Suppressor macrophage treated with lipopolysaccharide for 1 hour (primary cell): Measurements from ENCODE around the gene PSMB2.

Experiments
- DNase-seq, 3 donors: peaks; one replicate each; pipeline ENCODE4 v3.0.0-alpha.2; 2020 to 2022

Gene PSMB2

GRCh38 chr1:35642471-35642955 lies 1.2 kb upstream of the PSMB2 start:
- DNase-seq = peak; percentile 26 to 53 (median 41)

GRCh38 chr1:35640380-35641232 lies 720 bp downstream of the PSMB2 start:
- DNase-seq = peak in 2 of 3 donors; percentile 1 to 4

DNA sequence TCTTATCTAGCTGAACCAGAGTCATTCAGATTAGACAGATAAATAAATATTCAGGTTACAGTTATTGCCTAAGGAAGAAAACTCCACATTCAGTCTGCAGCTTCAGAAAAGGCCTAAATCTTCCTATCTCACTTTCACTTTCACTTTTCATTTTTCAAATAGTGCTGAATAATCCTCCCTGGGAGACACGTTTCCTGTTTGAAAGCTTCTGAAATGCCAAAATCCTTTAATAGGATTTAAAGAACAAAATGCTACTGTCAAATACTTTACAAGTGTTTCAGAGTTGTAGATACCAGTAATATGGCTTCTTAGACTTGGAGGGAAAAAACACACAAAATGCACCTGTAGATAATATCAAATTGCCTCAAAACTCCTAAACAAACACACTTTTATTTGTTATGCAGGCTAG lies 3.9 kb downstream of the PSMB2 start:
- peak; percentile 52 to 82 (median 75) for DNase-seq

DNA sequence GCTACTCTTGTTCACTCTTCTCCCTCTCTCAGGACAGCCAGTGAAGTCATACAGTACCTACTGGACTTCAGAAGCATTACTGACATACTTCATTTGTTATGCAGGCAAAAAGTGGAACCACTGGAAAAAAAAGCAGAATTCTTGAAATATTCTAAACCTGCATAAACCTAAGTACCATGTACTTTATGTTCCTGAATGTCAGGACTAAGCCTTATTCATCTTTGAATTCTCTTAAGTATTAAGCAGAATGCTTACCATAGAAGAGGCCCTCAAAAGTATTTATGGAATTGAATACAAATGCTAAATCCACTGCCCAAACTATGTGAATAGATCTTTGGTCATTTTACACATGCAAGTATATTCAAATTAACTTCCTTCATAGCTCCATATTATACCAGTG lies 7.8 kb downstream of the PSMB2 start:
- no peak for DNase-seq

DNA sequence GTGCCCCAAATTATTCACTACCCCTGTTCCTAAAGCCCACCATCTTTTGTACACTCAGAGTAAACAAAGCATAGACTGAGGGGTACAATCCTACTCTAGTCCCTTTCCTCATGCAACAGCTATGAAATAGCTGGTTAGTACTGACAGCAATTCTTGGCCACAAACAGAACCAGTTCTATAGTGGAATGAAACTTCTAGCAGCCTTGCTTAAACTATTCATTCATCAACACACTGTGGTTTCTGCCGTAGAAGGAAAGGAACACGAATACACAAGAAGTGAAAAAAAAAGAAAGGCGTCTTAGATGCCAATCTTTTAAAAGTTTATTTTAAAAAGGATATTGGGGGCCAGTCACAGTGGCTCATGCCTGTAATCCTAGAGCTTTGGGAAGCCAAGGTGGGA lies 9.9 kb downstream of the PSMB2 start:
- DNase-seq = no peak

DNA sequence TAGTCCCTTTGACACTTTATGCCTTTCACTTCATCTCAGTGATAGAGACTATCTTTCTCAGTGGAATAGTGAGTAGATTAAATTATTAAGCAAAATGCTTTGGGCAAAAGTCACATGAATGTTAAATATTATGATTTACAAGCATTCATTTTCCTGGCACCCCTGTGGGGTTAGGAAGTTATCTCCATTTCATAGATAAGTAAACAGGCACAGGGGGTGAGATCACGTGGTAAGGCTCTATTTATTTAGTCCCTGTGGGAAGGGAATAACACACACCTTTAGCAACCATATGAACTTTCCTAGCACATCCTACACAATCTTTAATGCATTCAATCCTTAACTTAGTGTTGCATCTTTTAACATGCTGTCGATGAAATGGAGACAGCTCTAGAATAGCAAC lies 12.3 kb downstream of the PSMB2 start:
- no peak for DNase-seq

DNA sequence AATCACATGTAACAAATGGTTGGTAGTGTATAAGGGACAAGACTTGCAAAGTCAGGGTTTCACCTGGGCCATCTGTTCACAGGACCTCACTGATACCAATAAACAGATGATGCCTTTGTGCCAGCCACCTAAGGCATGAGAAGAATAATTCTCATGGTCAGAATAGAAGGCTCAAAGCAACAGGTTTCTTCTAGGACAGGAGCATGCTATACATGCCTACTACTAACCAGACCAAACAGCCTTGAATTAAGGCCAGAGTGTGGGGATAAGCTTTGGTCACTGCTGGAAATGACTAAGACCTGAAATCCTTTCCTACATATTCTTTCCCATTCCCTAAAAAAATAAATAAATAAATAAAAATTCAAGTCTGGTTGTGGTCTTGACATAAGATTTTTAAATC lies 17.5 kb downstream of the PSMB2 start:
- DNase-seq = no peak

DNA sequence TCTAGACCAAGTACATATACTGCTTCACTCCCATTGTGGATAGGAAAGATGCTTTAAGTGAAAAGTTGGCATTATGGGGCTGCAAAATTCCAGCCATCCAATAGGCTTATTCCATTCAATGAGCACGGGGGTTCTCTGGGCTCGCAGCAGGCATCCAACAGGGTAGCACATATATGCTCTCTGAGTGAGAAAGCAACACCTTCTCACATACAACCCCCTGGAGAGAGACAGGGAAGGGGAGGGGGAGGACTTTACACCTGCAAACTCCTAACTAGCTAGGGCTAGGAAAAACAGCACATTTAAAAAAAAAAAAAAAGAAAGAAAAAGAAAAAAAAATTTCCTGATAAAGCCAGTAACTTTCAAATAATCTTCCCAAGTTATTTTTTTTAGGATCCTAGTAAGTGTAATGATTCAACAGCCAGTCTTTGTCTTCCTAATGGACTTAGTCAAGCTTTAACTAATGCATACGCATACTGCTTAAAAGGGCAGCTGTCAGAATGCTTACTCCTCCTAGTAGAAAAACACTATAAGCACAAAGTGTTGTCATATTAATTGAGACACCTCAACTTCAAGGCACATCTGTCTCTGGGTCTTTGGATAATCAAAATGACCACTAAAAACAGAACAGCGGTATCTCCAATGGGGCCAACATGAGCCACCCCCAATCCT lies 18.7 kb downstream of the PSMB2 start:
- no peak for DNase-seq

GRCh38 chr1:35619237-35620121 lies 21.8 kb downstream of the PSMB2 start:
- DNase-seq = no peak

GRCh38 chr1:35615440-35615839 lies 25.9 kb downstream of the PSMB2 start:
- DNase-seq = no peak

GRCh38 chr1:35611655-35612054 lies 29.7 kb downstream of the PSMB2 start:
- no peak for DNase-seq

GRCh38 chr1:35605867-35606182 lies 35.5 kb downstream of the PSMB2 start:
- no peak for DNase-seq

DNA sequence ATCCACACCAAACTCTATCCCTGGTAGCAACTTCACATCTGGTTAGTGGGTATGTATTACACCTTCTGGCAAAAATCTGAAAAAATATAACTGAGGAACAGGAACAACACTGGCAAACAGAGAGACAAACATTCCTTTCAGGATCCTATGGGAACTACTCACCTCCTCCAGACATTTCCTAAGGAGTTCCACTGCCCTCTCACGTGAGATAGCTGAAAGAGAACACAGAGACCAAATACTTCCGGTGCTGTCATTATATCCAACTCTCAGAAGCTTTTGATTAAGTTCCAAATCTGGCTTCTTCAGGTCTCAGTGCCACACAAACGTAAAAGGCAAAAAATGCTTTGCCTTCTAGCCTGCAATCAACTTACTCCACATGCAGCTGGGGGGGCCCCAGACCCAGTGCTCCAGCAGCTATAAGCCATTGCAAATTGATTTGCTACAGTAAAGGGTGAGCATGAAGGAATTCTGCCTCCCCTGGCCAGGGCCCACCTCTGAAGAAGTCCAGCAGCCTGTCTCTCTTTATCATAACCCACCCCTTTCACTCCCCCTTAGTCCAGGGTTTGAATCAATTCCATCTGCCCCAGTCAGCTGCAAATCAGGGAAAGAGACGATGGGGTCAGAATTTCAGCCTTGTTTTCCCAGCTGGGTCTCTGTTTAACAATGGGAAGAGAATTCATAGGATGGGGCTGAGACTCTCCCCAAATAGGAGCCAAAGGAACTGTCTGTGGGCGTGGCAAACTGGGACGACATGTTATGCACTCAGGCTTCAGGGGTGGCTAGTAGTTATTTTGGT lies 36.1 kb downstream of the PSMB2 start:
- DNase-seq = no peak

- no peak for DNase-seq
These were observed 37.4 kb downstream of the PSMB2 start for GRCh38 chr1:35603941-35604340.

DNA sequence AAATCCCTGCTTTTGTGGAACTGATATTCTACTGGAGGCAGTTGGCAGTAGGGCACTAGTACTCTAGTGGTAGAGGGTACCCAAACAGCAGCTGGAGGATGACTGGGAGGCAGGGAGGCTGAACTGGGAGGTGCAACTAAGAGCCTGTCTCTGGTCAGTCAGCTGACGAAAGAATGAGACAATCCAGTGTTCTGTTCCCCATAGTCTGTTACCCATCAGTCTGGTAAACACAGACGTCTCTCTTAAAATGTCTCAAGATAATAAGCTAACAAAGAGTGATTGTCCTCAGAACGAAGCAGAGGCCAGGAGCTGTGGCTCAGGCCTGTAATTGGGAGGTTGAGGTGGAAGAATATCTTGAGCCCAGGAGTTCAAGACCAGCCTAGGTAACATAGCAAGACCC lies 37.9 kb downstream of the PSMB2 start:
- no peak for DNase-seq

DNA sequence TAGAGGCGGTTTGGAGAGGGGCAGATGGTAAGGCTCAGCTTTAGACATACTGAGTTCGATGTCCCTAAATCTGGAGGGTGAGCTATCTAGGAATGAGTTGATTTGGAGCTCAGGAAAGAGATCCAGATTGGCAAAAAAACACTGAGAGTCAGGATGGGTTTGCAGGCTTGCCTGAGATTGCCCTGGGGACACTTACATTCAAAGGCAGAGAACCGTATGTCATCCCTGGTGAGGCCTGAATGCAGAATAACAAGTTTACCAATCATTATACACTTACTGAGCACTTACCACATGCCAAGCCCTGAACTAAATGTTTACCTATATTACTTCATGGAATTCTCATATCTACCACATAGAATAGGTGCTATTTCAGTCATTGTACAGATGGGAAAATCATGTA lies 40.7 kb downstream of the PSMB2 start:
- no peak for DNase-seq

DNA sequence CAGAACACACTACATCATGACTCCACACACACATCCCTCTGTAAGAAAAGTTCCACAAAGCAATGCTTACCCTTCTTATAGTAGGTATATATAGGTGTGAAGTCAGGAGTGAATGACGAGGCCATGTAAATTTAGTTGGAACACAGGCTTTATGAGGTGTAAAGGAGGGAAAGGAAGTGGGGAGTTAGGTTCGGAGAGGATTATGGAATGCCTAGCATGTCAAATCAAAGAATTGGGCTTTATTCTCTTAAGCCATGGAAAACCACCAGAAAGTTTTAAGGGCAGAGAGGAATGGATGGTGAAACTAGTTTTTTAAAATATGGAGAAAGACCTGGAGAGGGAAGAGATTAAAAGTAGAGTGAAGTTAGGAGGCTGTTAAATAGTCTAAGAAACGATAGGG lies 41.9 kb downstream of the PSMB2 start:
- DNase-seq = no peak

- no peak for DNase-seq
These were observed 42.4 kb downstream of the PSMB2 start for GRCh38 chr1:35598895-35599294.

DNA sequence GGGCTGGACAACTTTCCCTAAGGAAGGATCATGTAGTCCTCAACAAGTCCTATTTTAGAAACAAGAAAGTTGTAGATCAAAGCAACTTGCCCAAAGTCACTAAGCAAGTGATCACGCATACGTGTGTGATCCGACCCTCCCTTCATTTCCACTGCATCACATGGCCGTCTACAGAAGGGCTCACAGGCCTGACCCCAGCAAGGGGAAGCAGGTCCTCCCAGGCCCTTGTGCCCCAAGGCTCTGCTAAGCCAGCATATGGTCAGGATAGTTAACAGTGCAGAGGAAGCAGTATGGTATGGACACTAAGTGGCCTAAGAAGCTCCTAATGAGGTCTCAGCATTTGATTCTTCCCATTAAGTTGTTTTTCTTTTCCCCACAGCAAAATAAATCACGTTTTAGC lies 43.5 kb downstream of the PSMB2 start:
- DNase-seq = no peak

DNA sequence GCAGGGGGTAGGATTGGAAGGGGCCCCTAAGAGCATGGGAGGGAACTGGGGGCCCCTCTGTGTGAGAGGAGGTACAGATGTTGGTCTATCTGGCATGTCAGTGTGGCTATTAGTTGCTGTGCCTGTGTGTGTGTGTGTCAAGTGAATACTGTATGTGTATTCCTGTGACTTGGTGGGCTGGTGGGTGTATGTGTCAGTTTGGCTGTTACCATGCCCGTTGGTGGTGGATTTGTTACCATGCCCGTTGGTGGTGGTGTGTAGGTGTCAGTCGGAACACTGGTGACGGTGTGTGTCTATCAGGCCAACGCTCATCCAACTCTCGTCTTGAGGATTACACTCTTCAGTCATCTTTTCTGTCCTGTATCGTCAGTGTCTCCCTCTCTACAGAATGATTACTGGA lies 45.6 kb downstream of the PSMB2 start:
- no peak for DNase-seq

DNA sequence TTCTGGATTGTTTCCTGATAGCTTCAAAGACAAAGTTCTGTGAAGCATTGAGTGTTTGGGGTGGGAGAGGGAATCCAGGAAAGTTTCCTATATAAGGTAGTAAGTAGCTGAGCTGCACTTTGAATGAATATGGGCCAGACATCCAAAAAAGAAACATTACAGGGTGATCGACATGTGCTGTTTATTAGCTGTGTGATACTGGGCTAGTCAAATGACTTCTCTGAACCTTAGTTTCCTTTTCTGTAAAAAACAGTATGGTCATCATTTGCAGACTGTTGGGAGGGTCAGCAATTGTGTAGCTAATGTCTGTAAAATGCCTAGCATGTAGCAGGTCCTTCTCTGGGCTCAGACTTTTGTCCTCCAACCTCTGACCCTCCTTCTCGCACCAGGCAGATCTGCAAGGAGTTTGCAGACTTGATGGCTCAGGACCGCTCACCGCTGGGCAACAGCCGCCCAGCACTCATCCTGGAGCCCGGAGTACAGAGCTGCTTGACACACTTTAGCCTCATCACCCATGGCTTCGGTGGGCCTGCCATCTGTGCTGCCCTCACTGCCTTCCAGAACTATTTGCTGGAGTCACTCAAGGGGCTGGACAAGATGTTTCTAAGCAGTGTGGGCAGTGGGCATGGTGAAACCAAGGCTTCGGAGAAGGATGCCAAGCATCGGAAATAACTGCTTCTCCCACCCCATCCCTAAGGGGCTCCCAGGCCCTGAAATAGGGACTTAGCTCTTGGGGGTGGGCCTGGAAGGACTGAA lies 47.1 kb downstream of the PSMB2 start:
- no peak for DNase-seq
